HTERT RPE-1 (cell line): ENCODE measurements around the gene CMIP.

Experiments
- in situ Hi-C: fragments of 300-500 bp; cut with MboI; formaldehyde crosslinking; loops from 4 replicates; pipeline ENCODE4 v1.14.3; 2020; ENCODE audit warnings: low sequenced_read_pairs

The CMIP gene

DNA sequence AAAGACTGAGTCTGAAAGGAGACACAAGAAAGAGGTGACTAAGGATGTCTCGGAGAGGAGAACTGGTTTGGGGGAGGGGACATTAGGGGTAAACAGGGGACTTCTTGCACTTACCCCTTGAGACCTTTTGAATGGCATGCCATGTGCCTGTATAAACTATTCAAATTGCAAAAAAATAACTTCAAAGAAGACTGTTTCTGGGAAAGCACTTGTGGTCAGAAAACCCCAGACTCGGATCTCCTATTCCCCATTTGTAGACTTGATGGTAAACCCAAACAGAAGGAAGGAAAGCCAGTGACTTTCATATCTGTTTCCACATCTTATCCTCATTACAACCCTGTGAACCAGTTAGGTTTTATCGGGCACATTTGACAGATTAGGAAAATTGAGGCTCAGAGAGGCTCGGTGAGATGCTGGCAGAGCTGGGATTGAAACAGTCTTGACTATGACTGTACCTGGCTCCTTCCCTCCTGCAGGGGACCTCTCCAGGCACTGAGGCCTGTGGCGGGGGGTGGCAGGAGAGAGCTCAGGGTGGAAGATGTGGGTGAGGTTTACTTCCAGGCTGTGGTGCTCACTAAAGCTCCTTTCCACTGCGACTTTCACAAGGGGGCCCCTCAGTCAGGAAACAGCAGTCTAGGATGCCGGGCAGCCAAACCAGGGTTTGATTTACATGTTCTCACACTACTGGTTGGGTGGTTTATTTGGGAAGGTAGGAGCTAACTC lies 304.0 kb downstream of the CMIP start:
- in situ Hi-C loops, result no loop called here

DNA sequence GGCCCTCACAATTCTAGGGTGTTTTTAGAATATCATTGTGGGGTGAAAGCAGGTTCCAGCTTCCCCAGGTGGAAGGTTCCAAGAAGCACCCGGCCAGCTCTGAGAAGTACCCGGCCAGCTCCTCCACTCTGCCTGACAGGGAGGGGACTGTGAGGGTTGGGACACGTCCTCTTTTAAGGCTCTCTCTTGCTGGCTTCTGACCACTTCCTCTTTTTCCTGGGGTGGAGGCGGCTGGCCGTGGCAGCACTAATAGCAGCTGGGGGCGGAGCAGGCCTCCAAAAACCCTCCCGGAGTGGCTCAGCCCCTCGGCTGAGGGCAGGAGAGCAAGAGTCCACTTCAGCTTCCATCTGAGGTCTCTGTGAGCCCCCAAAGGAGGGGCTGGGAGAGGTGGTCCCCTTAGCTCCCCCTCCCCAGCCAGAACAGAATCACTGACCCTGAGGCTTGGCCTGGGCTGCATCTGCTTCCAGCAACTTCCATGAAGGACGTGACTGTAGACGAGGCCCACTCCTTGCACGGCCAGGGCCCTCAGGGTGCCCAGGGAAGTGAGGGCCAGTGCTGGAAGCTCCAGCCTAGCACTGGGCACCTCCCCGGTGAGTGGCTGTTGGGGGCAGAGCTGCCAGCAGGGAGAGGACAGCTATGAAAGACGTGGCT lies 307.7 kb downstream of the CMIP start:
- in situ Hi-C loops, result no loop called here

DNA sequence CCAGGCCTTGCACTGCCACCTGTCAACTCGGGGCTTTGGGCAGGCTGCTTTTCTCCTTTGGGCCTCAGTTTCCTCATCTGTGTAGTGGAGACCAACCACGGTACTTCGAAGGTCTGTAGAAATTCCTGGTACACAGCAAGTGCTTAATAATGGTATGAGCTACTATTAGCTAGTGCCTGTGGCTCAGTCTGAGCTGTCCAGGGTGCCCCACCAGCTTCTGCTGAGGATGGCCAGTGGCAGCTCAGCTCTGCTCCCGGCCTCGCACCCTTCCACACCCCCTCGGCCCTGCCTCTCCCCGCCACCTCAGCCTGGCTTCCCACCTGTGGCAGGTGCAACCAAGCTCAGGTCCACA lies 308.2 kb downstream of the CMIP start:
- in situ Hi-C loops, result no loop called here

DNA sequence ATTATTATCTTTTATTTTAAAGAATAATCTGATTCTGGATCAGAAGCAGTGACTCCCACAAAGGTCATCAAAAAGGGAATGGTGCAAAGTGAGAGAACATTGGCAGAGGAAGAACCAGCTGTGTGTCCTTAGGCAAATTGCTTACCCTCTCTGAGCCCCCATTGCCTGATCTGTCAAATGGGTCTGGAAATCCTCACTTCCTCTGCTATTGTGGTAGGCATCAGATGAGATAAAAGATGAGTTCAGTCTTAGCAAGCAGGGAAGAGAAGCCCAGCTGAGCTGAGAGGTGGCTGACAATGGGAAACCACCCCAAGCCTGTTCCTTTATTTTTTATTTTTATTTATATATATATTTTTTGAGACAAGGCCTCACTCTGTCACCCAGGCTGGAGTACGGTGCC lies 310.2 kb downstream of the CMIP start:
- in situ Hi-C loops, result no loop called here

DNA sequence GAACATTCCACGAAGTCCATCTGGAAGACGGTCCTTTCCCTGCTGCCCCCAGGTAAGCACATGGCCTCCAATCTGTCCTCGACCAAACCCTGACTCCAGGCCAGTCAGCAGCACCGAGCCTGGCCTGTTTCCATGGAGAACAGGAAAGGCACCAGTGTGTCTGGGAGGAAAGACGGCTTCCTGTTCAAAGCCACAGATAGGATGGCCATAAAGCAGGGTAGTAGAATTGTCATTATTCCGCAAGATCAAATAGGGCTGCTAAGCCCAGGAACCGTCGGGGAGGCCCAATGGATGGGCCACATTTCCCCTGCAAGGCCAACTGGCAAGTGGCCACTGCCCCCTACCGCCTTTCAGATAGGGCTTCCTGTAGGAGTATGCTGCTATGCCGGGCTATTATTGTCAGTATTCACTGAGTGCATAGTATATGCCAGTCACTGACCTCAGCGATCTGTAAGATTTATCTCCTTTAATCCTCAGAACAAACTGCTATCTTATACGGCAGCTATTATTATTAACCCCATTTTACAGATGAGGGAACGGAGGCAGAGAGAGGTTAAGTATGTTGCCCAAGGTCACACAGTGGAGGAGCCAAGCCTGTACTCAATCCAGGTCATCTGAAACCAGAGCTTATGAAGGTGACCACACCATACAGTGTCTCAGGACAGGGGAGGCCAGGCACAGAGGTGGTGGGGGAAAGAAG lies 311.5 kb downstream of the CMIP start:
- in situ Hi-C loops, result no loop called here

DNA sequence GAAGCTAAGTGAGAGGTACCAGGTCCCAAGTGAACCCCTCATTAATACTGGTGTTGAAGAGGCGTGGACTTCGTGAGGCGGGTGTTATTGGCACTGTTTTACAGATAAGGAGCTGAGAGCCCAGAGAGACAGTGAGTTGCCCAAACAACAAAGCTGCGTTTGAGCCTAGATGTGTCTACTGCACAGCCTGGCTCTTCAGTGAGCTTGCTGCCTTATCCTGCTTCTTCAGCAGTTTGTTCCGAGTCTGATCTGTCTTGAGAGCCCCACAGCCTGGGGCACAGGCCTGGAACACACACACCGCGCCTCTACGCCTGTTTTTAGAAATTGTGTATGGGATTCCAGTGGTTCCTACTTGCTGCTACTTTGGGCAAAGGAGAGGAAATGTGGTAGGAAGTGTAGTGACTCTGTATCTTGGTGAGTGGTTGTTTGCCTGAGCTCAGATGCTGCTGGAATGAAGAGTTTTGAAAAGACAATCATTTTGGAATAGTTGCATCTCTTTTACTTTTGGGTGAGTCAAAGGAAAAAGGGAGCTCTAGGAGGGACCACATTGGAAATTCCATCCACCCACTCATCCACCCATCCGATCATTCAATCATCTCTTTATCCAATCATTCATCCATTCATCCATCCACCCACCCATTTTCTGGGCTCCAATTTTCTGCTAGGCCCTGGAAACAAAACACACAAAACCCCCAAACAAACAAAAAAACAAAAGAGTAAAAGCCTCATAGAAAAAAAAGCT lies 312.2 kb downstream of the CMIP start:
- in situ Hi-C loops, result no loop called here

DNA sequence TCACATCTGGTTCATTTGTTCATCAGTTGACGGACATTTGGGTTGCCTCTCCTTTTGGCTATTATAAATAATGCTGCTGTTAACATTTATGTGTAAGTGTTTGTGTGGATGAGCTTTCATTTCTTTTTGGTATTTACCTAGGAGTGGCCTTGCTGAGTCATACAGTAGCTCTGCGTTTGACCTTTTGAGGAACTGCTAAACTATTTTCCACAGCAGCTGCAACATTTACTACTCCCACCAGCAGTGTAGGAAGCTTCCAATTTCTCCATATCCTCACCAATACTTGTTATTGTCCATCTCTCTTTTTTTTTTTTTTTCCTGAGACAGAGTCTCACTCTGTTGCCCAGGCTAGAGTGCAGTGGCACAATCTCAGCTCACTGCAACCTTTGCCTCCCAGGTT lies 313.8 kb downstream of the CMIP start:
- in situ Hi-C loops, result no loop called here
